Adipose tissue (tissue), 3 donors: Measurements from ENCODE around the gene MFSD6. TPM values are rescaled to one million over a fixed set of nuclear protein-coding genes. Genes with fewer than 3 reads are reported as not detected.
"Not testable (repeated sequence)": the region's sequence is repeated elsewhere in the genome, so short reads cannot be mapped to it uniquely, and the experiment has no call there.

Source experiments
- H3K27ac ChIP-seq: one replicate; pipeline ENCODE4 v1.5.1; 2013; ENCODE audit warnings: low read depth, low read length
- WGBS, 3 donors: extraction: QIAGEN DNeasy Blood & Tissue Kit; methylation state at CpG; one replicate each; pipeline ENCODE4 v1.1.7; 2013; 5-methylcytosine and 5-hydroxymethylcytosine counted together
- polyA plus RNA-seq, 3 donors: library from polyadenylated mRNA; stranded (reverse); fragments of 200-250 nt; gene quantifications; one replicate each; pipeline ENCODE4 v1.2.3, GENCODE V29; 2013
- donor health status: healthy with polysubstance abuse.
- donor health status: Bipolar disorder and iron deficiency.
- donor health status: healthy.

The MFSD6 gene
- polyA plus RNA-seq, 3 donors = 6.2 to 10.4 (median 7.1) TPM

DNA sequence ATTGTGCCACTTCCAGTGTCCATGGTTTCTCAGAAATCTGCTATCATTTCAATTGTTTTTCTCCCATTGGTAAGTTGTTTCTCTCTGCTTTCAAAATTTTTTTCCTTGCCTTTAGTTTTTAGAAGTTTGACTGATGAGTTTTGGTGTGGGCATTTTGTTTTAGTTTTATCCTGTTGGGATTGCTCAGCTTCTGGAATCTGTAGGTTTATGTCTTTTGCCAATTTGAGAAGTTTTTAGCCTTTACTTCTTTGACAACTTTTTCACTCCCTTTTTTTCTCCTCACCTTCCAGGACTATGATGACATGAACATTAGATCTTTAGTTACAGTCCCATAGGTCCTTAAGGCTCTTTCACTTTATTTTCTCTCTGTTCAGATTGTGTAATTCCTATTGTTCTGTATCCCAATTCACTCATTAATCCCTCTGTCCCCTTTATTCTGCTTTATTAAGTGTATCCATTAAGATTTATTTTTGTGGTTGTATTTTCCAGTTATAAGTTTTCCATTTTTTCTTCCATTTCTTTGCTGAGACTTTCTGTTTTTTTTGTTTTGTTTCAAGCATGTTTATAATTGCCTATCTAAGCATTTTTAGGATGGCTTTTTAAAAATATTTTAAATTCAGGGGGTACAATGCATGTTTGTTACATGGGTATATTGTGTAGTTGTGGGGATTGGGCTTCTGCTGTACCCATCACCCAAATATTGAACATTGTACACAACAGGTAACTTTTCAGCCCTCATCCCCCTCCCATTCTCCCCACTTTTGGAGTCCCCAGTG lies 17.9 kb downstream of the MFSD6 start:
- no peak overlapping the region for H3K27ac ChIP-seq

DNA sequence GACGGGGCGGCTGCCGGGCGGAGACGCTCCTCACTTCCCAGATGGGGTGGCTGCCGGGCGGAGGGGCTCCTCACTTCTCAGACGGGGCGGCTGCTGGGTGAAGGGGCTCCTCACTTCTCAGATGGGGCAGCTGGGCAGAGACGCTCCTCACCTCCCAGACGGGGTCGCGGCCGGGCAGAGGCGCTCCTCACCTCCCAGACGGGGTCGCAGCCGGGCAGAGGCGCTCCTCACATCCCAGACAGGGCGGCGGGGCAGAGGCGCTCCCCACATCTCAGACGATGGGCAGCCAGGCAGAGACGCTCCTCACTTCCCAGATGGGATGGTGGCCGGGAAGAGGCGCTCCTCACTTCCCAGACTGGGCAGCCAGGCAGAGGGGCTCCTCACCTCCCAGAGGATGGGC lies 22.7 kb downstream of the MFSD6 start:
- WGBS, 3 donors = 95 to 97% (median 96%) methylated on average over 19 to 21 of the region's 26 CpGs

GRCh38 chr2:190431907-190432306 lies 23.8 kb downstream of the MFSD6 start:
- H3K27ac ChIP-seq = no peak overlapping the region

More for the DNA sequence above, 22.7 kb downstream of the MFSD6 start:
- H3K27ac ChIP-seq = not testable (repeated sequence)

- WGBS, 3 donors = 83 to 92% (median 89%) methylated on average over 5 of the region's 5 CpGs
- H3K27ac ChIP-seq = no peak overlapping the region
These were observed 24.5 kb downstream of the MFSD6 start for GRCh38 chr2:190432567-190433231.

DNA sequence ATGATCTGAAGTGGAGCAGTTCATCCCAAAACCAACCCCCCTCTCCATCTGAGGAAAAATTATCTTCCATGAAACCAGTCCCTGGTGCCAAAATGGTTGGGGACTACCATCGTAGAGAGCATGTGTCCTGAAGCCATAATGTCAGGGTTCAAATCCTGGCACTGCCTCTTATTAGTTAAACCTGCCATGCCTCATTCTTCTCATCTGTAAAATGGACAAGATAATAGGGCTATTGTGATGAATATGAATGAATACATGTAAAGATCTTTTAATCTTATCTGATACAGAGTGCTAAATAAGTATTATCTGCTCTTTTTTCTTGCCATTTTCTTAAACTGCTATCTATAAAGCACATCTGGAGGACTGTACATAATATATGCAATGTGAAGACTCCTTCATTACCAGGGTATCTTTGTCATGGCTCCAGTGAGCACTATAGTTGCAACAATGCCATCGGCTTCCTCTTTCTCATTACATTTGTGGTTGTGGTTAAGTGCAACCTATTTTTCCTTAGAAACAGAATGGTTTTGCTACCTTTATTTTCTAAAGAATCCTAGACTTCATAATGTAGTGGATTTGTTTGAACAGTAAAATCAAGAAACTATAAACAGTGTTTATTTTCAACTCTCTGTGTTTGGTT lies 27.0 kb downstream of the MFSD6 start:
- WGBS, 3 donors = 75 to 90% (median 81%) methylated on average over 2 of the region's 2 CpGs

DNA sequence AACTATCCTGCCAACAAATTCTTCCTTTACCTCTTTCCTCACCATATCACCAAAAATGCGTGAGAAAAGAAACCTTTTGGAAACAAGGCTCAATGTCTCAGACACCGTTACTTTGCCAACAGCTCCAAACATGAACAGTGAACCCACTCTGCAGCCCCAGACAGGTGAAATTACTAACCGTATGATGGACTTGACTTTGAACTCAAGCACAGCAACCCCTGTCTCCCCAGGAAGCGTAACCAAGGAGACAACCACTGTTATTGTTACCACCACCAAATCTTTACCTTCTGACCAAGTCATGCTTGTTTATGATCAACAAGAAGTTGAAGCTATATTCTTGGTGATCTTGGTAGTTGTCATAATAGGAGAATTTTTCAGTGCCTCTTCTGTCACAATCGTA lies 28.4 kb downstream of the MFSD6 start:
- no peak overlapping the region for H3K27ac ChIP-seq
- WGBS, 3 donors = 93 to 98% (median 95%) methylated on average over 5 of the region's 5 CpGs

More for the DNA sequence above, 27.0 kb downstream of the MFSD6 start:
- no peak overlapping the region for H3K27ac ChIP-seq

GRCh38 chr2:190440113-190440512 lies 32.0 kb downstream of the MFSD6 start:
- H3K27ac ChIP-seq = no peak overlapping the region

- H3K27ac ChIP-seq = no peak overlapping the region
- WGBS, 3 donors = 46 to 92% (median 90%) methylated on average over 4 of the region's 4 CpGs
These were observed 33.4 kb downstream of the MFSD6 start for GRCh38 chr2:190441564-190441963.

- 75 to 94% (median 94%) methylated on average over 2 of the region's 2 CpGs for WGBS, 3 donors
- no peak overlapping the region for H3K27ac ChIP-seq
These were observed 34.9 kb downstream of the MFSD6 start for GRCh38 chr2:190443055-190443454.

GRCh38 chr2:190443778-190444481 lies 35.8 kb downstream of the MFSD6 start:
- 69 to 86% (median 78%) methylated on average over 3 of the region's 3 CpGs for WGBS, 3 donors
- no peak overlapping the region for H3K27ac ChIP-seq

DNA sequence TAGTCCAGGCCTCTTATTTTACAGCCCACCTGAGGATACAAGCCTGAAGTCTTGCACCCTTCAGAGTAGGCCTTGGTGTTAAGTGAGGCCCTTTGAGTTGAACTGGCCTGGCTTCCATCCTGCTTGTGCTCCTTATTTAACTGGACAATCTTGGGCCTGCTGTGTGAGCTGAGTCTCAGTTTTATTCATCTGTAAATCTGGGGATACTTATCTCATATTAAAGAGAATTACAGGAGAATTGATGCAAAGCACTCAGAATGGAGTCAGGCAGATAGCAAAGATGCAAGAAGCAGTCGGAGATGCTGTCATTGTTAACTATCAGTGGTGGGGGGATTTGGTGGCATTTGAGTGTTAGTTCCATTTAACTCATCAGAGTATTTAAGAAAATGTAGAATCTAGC lies 36.8 kb downstream of the MFSD6 start:
- H3K27ac ChIP-seq = no peak overlapping the region
- whole genome bisulfite sequencing, 3 donors = 91 to 95% (median 93%) methylated on average over 1 of the region's 1 CpG

DNA sequence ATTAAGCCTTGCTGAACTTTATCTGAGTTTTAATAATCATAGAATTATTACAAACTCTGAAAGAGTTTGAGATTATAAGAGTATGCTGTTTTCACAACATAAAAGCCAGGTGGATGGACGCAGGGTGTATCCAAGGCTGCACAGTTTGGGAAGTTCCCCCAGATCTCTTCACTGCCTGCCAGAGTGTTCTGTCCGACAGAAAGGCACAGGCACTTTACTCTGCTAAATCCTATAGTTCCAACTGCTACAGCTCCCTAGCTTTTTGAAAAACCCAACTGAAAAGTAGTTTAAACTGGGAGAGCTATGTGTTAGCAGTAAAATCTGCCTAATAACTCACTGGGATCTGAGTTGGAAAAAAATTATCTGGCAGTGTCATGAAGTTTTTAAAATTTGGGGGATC lies 38.0 kb downstream of the MFSD6 start:
- H3K27ac ChIP-seq = no peak overlapping the region

GRCh38 chr2:190446750-190447516 lies 38.8 kb downstream of the MFSD6 start:
- no peak overlapping the region for H3K27ac ChIP-seq
- 90 to 94% (median 91%) methylated on average over 3 of the region's 3 CpGs for WGBS, 3 donors

More for the DNA sequence above, 38.0 kb downstream of the MFSD6 start:
- WGBS, 3 donors = 76 to 89% (median 83%) methylated on average over 2 of the region's 2 CpGs

DNA sequence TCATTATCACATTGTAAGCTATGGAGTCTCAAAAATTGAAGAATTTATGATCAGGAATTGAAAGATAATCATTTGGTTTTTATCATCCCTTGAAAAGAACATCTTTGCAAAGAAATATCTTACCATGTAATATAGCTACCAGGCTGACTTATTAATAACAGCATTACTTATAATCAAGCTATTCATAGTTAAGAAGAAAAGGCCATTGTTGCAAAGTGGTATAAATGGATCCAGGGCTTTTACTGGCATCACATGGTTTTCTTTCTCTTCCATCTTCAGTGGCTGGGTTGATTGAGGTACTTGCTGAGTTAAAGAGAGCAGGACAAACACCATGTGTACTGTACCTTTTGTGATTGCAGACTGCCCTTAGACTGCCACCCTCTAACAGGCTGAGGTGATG lies 39.6 kb downstream of the MFSD6 start:
- H3K27ac ChIP-seq = no peak overlapping the region

GRCh38 chr2:190449925-190450324 lies 41.8 kb downstream of the MFSD6 start:
- H3K27ac ChIP-seq = no peak overlapping the region
- 83 to 98% (median 97%) methylated on average over 3 of the region's 3 CpGs for WGBS, 3 donors

- WGBS, 3 donors = 98 to 100% (median 99%) methylated on average over 2 of the region's 2 CpGs
- H3K27ac ChIP-seq = no peak overlapping the region
These were observed 42.2 kb downstream of the MFSD6 start for GRCh38 chr2:190450363-190450762.

GRCh38 chr2:190451561-190452176 lies 43.5 kb downstream of the MFSD6 start:
- no peak overlapping the region for H3K27ac ChIP-seq
- WGBS, 3 donors = 87 to 88% (median 87%) methylated on average over 2 of the region's 2 CpGs

DNA sequence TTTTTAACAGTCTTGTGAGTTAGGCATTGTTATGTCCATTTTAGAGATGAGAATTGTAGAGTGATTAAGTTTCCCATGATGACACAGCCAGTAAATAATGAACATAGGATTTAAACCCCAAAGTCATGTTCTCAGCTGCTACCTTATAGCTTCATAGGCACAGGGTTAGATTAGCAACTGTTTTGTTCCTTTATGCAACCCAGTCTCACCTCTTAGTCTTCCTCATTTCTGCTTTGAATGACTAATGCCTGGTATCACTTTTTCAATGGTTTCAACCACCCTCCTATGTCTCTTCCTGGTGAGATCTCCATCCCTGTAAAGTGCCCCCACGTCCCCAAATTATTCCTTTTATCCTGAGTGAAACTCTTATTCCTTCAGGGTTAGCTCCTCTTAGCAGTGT lies 44.3 kb downstream of the MFSD6 start:
- 83 to 91% (median 85%) methylated on average over 1 of the region's 1 CpG for WGBS, 3 donors
- H3K27ac ChIP-seq = no peak overlapping the region
